ENCODE measurements around the gene ATRIP. TPM values are rescaled to one million over a fixed set of nuclear protein-coding genes. Genes with fewer than 3 reads are reported as not detected.

ATRIP gene
- polyA plus RNA-seq, 1 donor, result 7.3 TPM

DNA sequence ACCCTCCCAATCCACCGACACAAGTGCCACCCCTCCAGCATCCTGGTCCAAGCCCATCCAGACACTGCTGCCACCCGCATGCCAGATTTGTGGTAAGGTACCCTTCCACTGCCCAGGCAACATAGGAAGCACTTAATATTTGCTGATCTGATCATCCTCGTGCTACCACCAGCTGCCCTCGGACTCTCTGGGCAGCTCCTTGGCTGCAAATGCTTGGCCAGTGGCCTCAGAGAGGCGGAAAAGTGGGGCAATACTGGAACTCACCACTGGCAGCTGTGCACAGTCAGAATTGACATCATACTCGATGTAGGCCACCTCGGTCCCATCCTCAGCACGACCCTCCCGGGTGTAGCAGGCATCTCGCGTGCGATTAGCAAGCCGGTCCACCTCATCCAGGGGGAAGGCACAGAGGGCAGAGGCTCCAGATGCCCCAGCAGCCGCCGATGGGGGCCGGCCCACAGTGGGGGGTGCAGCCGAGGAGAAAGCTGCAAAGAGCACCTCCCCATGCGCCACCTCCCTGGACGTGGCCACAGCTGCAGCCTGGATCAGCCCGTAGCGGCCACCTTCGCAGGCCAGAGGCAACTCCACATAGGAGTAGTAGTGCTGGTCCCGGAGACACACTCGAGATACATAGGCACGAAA lies 23.2 kb upstream of the ATRIP start:
- no peak for DNase-seq (ENCODE audit: low read depth)

- DNase-seq (ENCODE audit: low read depth), result no peak
Observed at GRCh38 chr3:48423883-48424695, 22.4 kb upstream of the ATRIP start.

GRCh38 chr3:48425281-48425812 lies 21.2 kb upstream of the ATRIP start:
- no peak for DNase-seq (ENCODE audit: low read depth)

DNA sequence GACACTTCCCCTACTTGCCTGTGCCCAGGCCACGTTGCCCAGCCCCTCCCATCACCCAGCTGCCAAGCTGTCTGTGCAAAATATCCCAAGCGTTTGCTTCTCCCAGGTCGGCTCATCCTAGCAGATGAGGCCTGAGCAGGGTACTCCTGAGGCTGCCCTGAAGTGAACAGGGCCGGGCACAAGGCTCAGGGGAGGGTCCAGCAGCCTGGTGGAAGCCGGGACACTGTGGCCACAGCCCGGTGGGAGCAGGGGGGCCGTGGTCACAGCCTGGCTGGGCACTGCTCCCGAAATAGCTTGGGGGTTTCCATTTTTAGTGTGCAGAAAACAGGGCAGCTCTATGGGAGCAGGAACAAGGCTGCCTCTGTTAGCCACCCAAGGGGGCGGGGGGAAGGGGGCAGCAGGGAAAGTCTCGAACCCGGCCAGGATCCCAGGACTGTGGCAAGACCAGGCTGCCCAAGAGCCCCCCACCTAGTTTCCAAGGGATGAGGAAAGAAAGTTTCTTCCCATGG lies 20.1 kb upstream of the ATRIP start:
- DNase-seq (ENCODE audit: low read depth), result no peak

GRCh38 chr3:48426944-48427629 lies 19.4 kb upstream of the ATRIP start:
- DNase-seq (ENCODE audit: low read depth), result no peak

- no peak for DNase-seq (ENCODE audit: low read depth)
Observed at GRCh38 chr3:48427630-48427962, 18.9 kb upstream of the ATRIP start.

DNA sequence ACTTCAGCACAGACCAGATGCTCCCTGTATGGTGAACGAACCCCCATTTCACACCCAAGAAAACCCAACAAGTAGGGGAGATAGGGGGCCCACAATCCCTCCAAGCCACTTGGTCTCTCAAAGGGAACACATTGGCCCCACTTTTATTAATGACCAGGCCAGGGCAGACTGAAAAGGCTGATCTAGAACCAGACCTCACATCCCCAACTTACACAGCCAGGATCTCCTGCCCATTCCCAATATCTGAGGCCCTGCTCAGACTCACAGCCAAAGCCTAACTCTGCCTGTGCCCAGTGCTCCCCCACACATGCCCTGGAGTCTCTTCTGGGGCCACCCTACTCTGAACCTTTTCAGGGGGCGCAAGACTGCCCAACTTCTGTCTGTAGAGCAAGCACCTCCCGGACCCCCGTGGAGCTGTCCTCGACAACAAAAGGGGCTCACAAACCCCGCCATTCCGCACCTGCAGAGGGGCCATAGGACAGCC lies 18.4 kb upstream of the ATRIP start:
- DNase-seq (ENCODE audit: low read depth), result no peak

DNA sequence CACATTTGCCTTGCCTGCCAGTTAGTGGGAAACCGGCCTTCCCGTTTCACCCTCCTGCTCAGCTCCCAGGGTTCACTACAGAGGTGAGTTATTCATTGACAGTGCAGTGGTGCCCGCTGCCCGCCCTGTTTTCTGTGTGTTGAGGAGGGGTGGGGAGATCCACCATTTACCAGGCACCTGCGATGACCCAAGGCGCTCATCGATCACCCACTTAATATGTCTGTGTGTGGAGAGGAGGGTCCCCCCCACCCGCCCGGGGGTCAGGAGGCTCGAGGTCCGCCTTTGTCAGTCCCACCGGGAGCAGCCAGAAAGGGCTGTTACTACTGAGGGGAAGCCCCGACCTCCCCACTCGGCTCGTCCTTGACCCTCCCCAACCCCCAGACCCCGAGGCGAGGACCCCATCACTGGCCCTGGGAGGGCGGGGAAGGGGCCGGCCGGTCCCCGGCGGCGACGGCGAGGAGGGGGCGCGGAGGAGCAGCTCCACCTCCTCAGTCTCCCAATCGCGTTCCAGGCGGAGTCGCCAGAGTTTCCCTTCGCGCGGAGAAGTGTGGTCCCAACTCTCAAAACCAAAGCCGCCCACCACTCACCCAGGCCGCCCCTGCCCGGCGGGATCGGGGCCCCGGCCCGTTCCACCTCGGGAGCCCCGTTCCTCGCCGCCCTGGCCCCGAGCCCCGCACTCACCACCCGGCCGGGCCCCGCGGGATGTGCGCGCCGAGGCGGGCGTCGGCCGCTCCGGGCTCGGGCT lies 17.8 kb upstream of the ATRIP start:
- no peak for DNase-seq (ENCODE audit: low read depth)

GRCh38 chr3:48429317-48429959 lies 17.1 kb upstream of the ATRIP start:
- no peak for DNase-seq (ENCODE audit: low read depth)

GRCh38 chr3:48429960-48430707 lies 16.4 kb upstream of the ATRIP start, which contains the start of gene PLXNB1:
TSS of gene PLXNB1 (minus strand) at chr3:48430086. CDS start at chr3:48424611, 5,475 bp downstream.
- DNase-seq (ENCODE audit: low read depth), result no peak

GRCh38 chr3:48430708-48431101 lies 15.8 kb upstream of the ATRIP start:
- no peak for DNase-seq (ENCODE audit: low read depth)

GRCh38 chr3:48431224-48432029 lies 15.1 kb upstream of the ATRIP start:
- DNase-seq (ENCODE audit: low read depth), result no peak

- DNase-seq (ENCODE audit: low read depth), result no peak
Observed at GRCh38 chr3:48432411-48433371, 13.8 kb upstream of the ATRIP start.

GRCh38 chr3:48433472-48434118 lies 12.9 kb upstream of the ATRIP start:
- no peak for DNase-seq (ENCODE audit: low read depth)

DNA sequence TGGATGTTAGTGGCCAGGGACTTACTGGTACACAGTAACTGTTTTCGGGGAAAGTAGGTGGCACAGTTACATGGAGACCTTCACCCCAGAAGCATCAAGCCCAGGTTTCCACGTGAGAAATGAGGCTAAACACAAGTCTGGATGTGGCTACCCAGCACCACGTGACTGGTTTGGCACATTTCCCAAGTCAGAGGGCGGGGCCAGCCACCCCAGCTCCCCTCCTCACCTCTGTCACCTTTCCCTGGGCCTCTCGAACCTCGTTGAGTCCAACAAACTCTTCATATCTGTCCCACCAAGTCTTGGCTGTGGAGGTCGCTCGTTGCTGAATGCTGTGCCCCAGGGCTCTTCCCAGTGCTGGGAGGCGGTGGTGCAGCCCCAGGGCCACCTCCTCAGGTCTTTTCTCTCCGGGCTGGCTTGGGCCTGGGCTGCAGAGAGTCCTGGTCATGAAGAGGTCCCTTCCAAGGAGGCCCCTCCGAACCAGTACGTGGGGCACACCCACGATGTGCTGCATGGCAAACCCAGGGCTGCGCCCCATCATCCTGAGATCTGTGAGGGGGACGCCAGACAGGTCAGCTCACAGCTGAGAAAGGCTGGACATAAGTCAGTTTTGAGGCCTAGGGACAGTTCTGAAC lies 11.8 kb upstream of the ATRIP start:
- no peak for DNase-seq (ENCODE audit: low read depth)

- no peak for DNase-seq (ENCODE audit: low read depth)
Observed at GRCh38 chr3:48435223-48435595, 11.3 kb upstream of the ATRIP start.

Data from forelimb muscle (tissue), 1 donor.